Measurements from ENCODE around the gene ITIH3. TPM values are rescaled to one million over a fixed set of nuclear protein-coding genes. Genes with fewer than 3 reads are reported as not detected.

The ITIH3 gene
- total and polyA plus RNA-seq, 3 experiments from 2014 or later: not detected

- Histone ChIP-seq H3K4me3 (ENCODE audit: low read length) (no peak overlapping the region), H3K4me1 (ENCODE audit: insufficient read depth, low read length) (no peaks in the 10 kb centered on the region), H3K36me3 (ENCODE audit: insufficient read depth, low read length) (no peaks in the 10 kb centered on the region), H3K27ac (ENCODE audit: low read depth, low read length) (no peak overlapping the region), H3K9me3 (ENCODE audit: low read length) (no peaks in the 10 kb centered on the region), H3K27me3 (ENCODE audit: insufficient read depth, low read length, poor library complexity, severe bottlenecking) (no peaks in the 10 kb centered on the region)
- no peak overlapping the region for H3K4me3 Mint-ChIP-seq
- H3K4me1 Mint-ChIP-seq: peaks cover 1 to 10% (median 2%) of the 10 kb centered on the region in 3 donors
- peaks cover 0 to 31% (median 5%) of the 10 kb centered on the region in 3 donors for H3K36me3 Mint-ChIP-seq
- H3K27me3 Mint-ChIP-seq: no peaks in the 10 kb centered on the region
- no peaks in the 10 kb centered on the region for H3K9me3 Mint-ChIP-seq
- peak overlapping the region in 2 of 8 donors; percentile 60 to 78 for H3K27ac Mint-ChIP-seq
- CTCF ChIA-PET: no interaction called here
- POLR2A ChIA-PET: no interaction called here
- no peak for DNase-seq
These were observed 37.1 kb downstream of the ITIH3 start for GRCh38 chr3:52831500-52832301.

GRCh38 chr3:52833202-52833601 is 38.6 kb downstream of the ITIH3 start:
- H3K9me3 Mint-ChIP-seq: no peaks in the 10 kb centered on the region
- no peak for DNase-seq
- Histone ChIP-seq H3K4me3 (ENCODE audit: low read length) (no peak overlapping the region), H3K27ac (ENCODE audit: low read depth, low read length) (no peak overlapping the region), H3K36me3 (ENCODE audit: insufficient read depth, low read length) (no peaks in the 10 kb centered on the region), H3K4me1 (ENCODE audit: insufficient read depth, low read length) (peaks cover 10% of the 10 kb centered on the region), H3K9me3 (ENCODE audit: low read length) (no peaks in the 10 kb centered on the region), H3K27me3 (ENCODE audit: insufficient read depth, low read length, poor library complexity, severe bottlenecking) (no peaks in the 10 kb centered on the region)
- H3K4me1 Mint-ChIP-seq: peaks cover 12 to 25% (median 17%) of the 10 kb centered on the region in 3 donors
- no peak overlapping the region for H3K27ac Mint-ChIP-seq
- POLR2A ChIA-PET: no interaction called here
- H3K4me3 Mint-ChIP-seq: no peak overlapping the region
- peaks cover 0 to 40% (median 7%) of the 10 kb centered on the region in 3 donors for H3K36me3 Mint-ChIP-seq
- CTCF ChIA-PET: no interaction called here
- no peaks in the 10 kb centered on the region for H3K27me3 Mint-ChIP-seq

- Histone ChIP-seq H3K4me1 (ENCODE audit: insufficient read depth, low read length) (peaks cover 24% of the 10 kb centered on the region), H3K27ac (ENCODE audit: low read depth, low read length) (no peak within 1 kb of the TSS), H3K4me3 (ENCODE audit: low read length) (no peak within 1 kb of the TSS), H3K9me3 (ENCODE audit: low read length) (no peaks in the 10 kb centered on the region), H3K36me3 (ENCODE audit: insufficient read depth, low read length) (no peaks in the 10 kb centered on the region), H3K27me3 (ENCODE audit: insufficient read depth, low read length, poor library complexity, severe bottlenecking) (no peaks in the 10 kb centered on the region)
- H3K4me3 Mint-ChIP-seq: no peak within 1 kb of the TSS
- no peaks in the 10 kb centered on the region for H3K27me3 Mint-ChIP-seq
- no peak for DNase-seq
- H3K27ac Mint-ChIP-seq: peak within 1 kb of the TSS in 3 of 8 donors; percentile 43 to 72 (median 58)
- peaks cover 0 to 42% (median 7%) of the 10 kb centered on the region in 3 donors for H3K36me3 Mint-ChIP-seq
- peaks cover 29 to 43% (median 35%) of the 10 kb centered on the region in 3 donors for H3K4me1 Mint-ChIP-seq
- POLR2A ChIA-PET: no interaction called here
- no peaks in the 10 kb centered on the region for H3K9me3 Mint-ChIP-seq
- CTCF ChIA-PET: interaction anchor here (0.6 kb wide), 1 partner anchor 273 kb away, joined by 3 read pairs; no protein-coding TSS in a partner anchor
These were observed 40.4 kb downstream of the ITIH3 start, which contains the start of gene MUSTN1 for GRCh38 chr3:52834871-52835501. Gene MUSTN1 (minus strand): TSS chr3:52835019. CDS start chr3:52834948, 71 bp downstream.

- H3K4me1 ChIP-seq (ENCODE audit: insufficient read depth, low read length): peaks cover 24% of the 10 kb centered on the region
- H3K27me3 ChIP-seq (ENCODE audit: insufficient read depth, low read length, poor library complexity, severe bottlenecking): no peaks in the 10 kb centered on the region
- Mint-ChIP-seq H3K4me3 (no peak overlapping the region), H3K27me3 (no peaks in the 10 kb centered on the region), H3K4me1 (peaks cover 32 to 47% (median 39%) of the 10 kb centered on the region in 3 donors), H3K27ac (no peak overlapping the region), H3K36me3 (peaks cover 0 to 49% (median 7%) of the 10 kb centered on the region in 3 donors), H3K9me3 (no peaks in the 10 kb centered on the region)
- DNase-seq: no peak
- no peak overlapping the region for H3K27ac ChIP-seq (ENCODE audit: low read depth, low read length)
- H3K36me3 ChIP-seq (ENCODE audit: insufficient read depth, low read length): no peaks in the 10 kb centered on the region
- ChIA-PET CTCF (no interaction called here), POLR2A (no interaction called here)
- no peaks in the 10 kb centered on the region for H3K9me3 ChIP-seq (ENCODE audit: low read length)
- H3K4me3 ChIP-seq (ENCODE audit: low read length): no peak overlapping the region
These were observed 41.3 kb downstream of the ITIH3 start for GRCh38 chr3:52835766-52836470.

GRCh38 chr3:52836471-52836845 is 41.9 kb downstream of the ITIH3 start:
- ChIA-PET POLR2A (no interaction called here), CTCF (interaction anchor here (2.1 kb wide), 1 partner anchor 10 kb away, joined by 6 read pairs; no protein-coding TSS in a partner anchor)
- H3K27ac ChIP-seq (ENCODE audit: low read depth, low read length): no peak overlapping the region
- Mint-ChIP-seq H3K4me1 (peaks cover 32 to 47% (median 39%) of the 10 kb centered on the region in 3 donors), H3K4me3 (no peak overlapping the region), H3K27me3 (no peaks in the 10 kb centered on the region), H3K27ac (peak overlapping the region in 2 of 8 donors; percentile 32 to 68), H3K9me3 (no peaks in the 10 kb centered on the region), H3K36me3 (peaks cover under 1 to 54% (median 7%) of the 10 kb centered on the region in 3 donors)
- no peak for DNase-seq
- no peaks in the 10 kb centered on the region for H3K9me3 ChIP-seq (ENCODE audit: low read length)
- H3K36me3 ChIP-seq (ENCODE audit: insufficient read depth, low read length): no peaks in the 10 kb centered on the region
- no peak overlapping the region for H3K4me3 ChIP-seq (ENCODE audit: low read length)
- H3K4me1 ChIP-seq (ENCODE audit: insufficient read depth, low read length): peaks cover 24% of the 10 kb centered on the region
- H3K27me3 ChIP-seq (ENCODE audit: insufficient read depth, low read length, poor library complexity, severe bottlenecking): no peaks in the 10 kb centered on the region

GRCh38 chr3:52836986-52837385 is 42.4 kb downstream of the ITIH3 start:
- CTCF ChIA-PET: interaction anchor here (1.5 to 2.1 kb wide), 2 partner anchors 9 to 16 kb away, joined by 4 to 6 read pairs; no protein-coding TSS in a partner anchor
- Histone ChIP-seq H3K9me3 (ENCODE audit: low read length) (no peaks in the 10 kb centered on the region), H3K27ac (ENCODE audit: low read depth, low read length) (no peak overlapping the region), H3K36me3 (ENCODE audit: insufficient read depth, low read length) (no peaks in the 10 kb centered on the region), H3K4me3 (ENCODE audit: low read length) (no peak overlapping the region), H3K27me3 (ENCODE audit: insufficient read depth, low read length, poor library complexity, severe bottlenecking) (no peaks in the 10 kb centered on the region), H3K4me1 (ENCODE audit: insufficient read depth, low read length) (peaks cover 24% of the 10 kb centered on the region)
- Mint-ChIP-seq H3K4me3 (peak overlapping the region in 1 of 7 donors; percentile 7), H3K27me3 (no peaks in the 10 kb centered on the region), H3K4me1 (peaks cover 35 to 51% (median 43%) of the 10 kb centered on the region in 3 donors), H3K27ac (peak overlapping the region in 3 of 8 donors; percentile 3 to 70 (median 68)), H3K36me3 (peaks cover 6 to 59% (median 11%) of the 10 kb centered on the region in 3 donors), H3K9me3 (no peaks in the 10 kb centered on the region)
- POLR2A ChIA-PET: no interaction called here
- DNase-seq: no peak

- POLR2A ChIA-PET: no interaction called here
- H3K27ac Mint-ChIP-seq: peak overlapping the region in 5 of 8 donors; percentile 19 to 64 (median 52)
These were observed 44.1 kb downstream of the ITIH3 start for GRCh38 chr3:52838561-52839267.

More at GRCh38 chr3:52838561-52839267, 44.1 kb downstream of the ITIH3 start:
- Histone ChIP-seq H3K9me3 (ENCODE audit: low read length) (no peaks in the 10 kb centered on the region), H3K27me3 (ENCODE audit: insufficient read depth, low read length, poor library complexity, severe bottlenecking) (no peaks in the 10 kb centered on the region), H3K4me3 (ENCODE audit: low read length) (no peak overlapping the region), H3K4me1 (ENCODE audit: insufficient read depth, low read length) (peaks cover 24% of the 10 kb centered on the region), H3K27ac (ENCODE audit: low read depth, low read length) (no peak overlapping the region), H3K36me3 (ENCODE audit: insufficient read depth, low read length) (peaks cover 11% of the 10 kb centered on the region)
- Mint-ChIP-seq H3K36me3 (peaks cover 8 to 68% (median 10%) of the 10 kb centered on the region in 3 donors), H3K4me3 (peak overlapping the region in 5 of 7 donors; percentile 26 to 77 (median 37)), H3K4me1 (peaks cover 35 to 51% (median 43%) of the 10 kb centered on the region in 3 donors), H3K9me3 (no peaks in the 10 kb centered on the region), H3K27me3 (peaks cover 0 to 2% of the 10 kb centered on the region in 2 donors)
- peak in 1 of 5 donors; percentile 18 for DNase-seq
- CTCF ChIA-PET: interaction anchor here (0.8 to 2.1 kb wide), 3 partner anchors 7 to 96 kb away, joined by 3 to 6 read pairs (median 4); no protein-coding TSS in a partner anchor

Data from CD8-positive, alpha-beta memory T cell (primary cell).